NCI-H146 (cell line): ENCODE results near the gene PIKFYVE.
"Not testable (repeated sequence)": the region's sequence is repeated elsewhere in the genome, so short reads cannot be mapped to it uniquely, and the experiment has no call there.

ENCODE experiments used
- DNase-seq: peaks from one replicate; lab custom pipeline; 2025; lab: John Stamatoyannopoulos, UW

PIKFYVE gene, protein sequence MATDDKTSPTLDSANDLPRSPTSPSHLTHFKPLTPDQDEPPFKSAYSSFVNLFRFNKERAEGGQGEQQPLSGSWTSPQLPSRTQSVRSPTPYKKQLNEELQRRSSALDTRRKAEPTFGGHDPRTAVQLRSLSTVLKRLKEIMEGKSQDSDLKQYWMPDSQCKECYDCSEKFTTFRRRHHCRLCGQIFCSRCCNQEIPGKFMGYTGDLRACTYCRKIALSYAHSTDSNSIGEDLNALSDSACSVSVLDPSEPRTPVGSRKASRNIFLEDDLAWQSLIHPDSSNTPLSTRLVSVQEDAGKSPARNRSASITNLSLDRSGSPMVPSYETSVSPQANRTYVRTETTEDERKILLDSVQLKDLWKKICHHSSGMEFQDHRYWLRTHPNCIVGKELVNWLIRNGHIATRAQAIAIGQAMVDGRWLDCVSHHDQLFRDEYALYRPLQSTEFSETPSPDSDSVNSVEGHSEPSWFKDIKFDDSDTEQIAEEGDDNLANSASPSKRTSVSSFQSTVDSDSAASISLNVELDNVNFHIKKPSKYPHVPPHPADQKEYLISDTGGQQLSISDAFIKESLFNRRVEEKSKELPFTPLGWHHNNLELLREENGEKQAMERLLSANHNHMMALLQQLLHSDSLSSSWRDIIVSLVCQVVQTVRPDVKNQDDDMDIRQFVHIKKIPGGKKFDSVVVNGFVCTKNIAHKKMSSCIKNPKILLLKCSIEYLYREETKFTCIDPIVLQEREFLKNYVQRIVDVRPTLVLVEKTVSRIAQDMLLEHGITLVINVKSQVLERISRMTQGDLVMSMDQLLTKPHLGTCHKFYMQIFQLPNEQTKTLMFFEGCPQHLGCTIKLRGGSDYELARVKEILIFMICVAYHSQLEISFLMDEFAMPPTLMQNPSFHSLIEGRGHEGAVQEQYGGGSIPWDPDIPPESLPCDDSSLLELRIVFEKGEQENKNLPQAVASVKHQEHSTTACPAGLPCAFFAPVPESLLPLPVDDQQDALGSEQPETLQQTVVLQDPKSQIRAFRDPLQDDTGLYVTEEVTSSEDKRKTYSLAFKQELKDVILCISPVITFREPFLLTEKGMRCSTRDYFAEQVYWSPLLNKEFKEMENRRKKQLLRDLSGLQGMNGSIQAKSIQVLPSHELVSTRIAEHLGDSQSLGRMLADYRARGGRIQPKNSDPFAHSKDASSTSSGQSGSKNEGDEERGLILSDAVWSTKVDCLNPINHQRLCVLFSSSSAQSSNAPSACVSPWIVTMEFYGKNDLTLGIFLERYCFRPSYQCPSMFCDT (N-terminal part only)

DNA sequence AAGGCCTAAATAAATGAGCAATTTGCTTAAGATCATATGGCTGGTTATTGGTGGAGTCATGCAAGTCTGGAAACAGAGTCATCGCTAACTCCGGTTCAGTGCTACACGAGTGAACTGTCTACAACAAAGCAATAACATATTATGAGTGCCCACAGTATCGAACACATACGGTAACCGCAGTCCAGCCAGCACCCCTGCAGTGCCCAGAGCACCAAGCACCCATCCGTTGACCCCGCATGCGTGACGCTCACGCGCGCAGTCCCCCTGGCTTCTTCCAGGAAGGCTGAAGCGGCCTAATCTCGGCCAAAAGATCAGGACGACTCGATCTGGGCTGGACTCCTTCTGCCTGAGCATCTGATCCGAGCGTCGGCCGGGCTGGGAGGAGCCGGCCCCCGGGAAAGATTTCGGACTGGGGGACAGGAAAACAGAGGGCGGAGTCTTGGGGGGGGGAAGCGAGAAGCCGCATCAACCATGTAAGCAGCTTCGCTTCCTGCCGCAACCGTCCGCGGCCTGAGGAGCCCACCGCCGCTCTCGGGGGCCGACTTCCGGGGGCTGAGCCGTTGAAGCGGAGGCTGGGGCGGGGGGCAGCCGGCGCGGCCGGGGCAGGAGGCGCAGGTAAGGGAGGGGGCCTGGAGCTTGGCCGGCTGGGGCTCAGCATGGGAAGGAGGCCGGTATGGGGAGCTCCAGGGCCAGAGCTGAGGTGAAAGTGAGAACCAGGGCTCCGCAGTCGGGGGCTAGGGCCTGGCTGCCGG is at the start of gene PIKFYVE:
Gene PIKFYVE, plus strand, starts transcription at position 455 of the 752 bp plus-strand sequence. CDS start 5,265 bp downstream, outside the sequence.
- DNase-seq = peak; percentile 95

DNA sequence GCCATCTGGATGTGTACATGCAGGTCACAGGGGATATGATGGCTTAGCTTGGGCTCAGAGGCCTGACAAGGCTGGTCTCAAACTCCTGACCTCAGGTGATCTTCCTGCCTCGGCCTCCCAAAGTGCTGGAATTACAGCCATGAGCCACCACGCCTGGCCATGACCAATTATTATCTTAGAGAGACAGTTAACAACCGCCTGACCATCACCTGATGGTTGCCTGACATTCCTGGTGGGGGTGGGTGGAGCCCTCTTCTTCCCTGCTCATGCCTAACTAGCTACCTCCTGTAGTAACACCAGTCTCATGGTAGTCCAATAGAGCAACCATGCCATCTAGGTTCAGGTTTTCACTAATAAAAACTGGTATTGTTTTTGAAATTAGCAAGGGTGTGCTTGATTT is 44.2 kb upstream of the PIKFYVE start:
- DNase-seq = not testable (repeated sequence)

DNA sequence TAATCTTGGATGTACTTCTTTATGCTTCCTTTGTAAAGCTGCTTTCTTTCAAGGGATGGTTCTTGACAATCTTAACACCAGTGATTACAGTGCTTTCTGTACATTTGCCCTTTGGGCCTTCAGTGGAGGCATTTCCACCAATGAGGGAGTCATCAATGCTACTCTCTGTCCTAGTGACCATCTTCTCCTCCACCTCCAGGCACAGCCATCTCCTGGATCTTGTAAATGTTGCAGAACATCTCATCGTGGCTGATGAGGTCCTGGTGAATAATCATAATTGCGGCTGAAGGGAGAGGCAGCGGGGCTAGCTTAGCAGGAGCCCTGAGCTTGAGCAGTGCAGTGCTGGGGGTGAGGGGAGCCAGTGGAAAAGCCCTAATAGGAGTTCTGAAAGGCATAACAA is 43.7 kb upstream of the PIKFYVE start:
- DNase-seq = no peak

DNA sequence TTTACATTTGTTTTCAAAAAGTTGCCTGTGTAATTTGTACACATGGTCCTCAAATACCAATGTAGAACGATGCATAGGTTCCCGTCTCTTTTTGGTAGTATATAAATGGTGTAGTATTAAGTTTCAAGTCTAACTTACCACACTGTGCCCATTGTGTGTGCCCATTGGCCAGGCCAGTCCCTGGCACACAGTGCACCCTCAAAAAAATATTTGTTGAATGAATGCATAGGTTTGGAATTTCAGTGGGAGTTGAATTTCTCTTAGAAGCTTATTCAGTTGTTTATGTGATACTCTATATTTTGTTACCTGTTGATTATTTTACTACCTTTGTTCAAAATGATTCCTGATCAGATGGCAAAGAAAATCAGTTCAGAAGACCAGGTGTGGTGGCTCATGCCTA is 41.3 kb upstream of the PIKFYVE start:
- no peak for DNase-seq

DNA sequence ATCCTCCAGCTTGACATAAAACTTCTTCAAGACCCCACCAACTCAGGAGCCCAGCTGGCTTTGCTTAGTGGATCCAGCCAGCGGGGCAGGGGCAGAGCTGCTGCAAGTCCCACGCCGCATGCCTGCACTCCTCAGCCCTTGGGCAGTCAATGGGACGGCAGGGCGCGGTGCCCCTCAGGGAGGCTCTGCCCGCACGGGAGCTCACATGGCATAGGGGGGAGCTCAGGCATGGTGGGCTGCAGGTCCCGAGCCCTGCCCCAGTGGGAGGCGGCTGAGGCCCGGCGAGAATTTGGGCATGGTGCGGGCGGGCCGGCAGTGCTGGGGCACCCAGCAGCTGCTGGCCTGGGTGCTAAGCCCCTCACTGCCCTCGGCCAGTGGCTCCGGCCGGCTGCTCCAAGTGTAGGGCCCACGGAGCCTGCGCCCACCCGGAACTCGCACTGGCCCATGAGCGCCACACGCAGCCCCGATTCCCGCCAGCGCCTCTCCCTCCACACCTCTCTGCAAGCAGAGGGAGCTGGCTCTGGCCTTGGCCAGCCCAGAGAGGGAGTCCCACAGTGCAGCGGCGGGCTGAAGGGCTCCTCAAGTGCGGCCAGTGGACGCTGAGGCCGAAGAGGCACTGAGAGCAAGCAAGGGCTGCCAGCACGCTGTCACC is 38.3 kb upstream of the PIKFYVE start:
- DNase-seq = no peak

DNA sequence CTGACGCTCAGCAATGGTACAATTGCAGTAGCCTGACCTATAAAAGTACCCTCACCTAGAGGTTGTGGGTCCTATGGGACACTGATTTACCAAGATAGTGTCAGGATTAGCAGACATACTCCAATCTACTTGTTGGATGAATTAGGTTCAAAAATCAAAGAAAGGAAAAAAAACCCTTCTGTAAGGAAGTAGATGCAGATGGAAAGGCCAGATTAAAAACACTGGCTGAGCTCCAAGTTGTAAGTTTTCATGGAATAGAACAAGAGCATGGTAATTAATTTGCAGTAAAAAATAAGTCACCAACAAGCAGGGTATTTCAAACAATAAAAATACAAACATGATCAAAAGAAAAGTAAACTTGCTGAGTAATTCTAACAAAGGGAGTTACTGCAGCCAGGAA is 37.6 kb upstream of the PIKFYVE start:
- no peak for DNase-seq

DNA sequence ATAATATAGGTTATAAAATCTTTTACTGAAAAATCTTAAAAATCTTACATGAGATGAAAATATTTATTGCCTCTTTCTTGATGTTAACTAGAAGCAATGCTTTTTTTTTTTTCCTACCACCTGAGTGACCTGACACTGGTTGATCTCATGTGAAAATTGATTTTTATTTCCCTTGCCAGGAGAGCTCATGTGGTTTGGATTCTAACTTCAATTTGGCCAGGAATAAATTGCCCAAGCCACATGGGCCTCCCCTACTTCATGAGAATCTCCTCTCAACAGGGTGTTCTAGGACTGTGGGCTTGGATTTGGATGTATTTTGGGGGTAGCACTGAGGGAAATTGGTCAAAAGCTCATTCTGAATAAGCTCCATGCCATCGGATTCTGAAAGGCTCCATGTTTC is 31.3 kb upstream of the PIKFYVE start:
- DNase-seq = no peak

DNA sequence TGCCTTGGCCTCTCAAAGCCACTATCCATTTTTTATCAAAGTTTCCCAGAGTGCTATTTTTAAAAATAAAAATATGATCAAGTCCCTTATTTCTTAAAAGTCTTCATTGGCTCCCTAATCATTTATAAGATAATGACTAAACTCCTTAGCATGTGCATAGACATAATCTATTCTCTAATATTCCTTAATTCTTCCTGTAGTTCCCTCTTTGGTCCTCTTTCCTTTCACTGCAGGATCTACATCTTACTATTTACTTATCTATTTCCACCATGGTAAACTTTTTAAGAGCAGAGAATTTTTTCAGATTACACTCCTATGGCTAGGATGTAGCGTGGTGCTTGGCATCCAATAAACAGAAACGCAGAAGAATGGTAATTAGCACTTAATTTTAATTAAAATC is 30.2 kb upstream of the PIKFYVE start:
- DNase-seq = no peak

DNA sequence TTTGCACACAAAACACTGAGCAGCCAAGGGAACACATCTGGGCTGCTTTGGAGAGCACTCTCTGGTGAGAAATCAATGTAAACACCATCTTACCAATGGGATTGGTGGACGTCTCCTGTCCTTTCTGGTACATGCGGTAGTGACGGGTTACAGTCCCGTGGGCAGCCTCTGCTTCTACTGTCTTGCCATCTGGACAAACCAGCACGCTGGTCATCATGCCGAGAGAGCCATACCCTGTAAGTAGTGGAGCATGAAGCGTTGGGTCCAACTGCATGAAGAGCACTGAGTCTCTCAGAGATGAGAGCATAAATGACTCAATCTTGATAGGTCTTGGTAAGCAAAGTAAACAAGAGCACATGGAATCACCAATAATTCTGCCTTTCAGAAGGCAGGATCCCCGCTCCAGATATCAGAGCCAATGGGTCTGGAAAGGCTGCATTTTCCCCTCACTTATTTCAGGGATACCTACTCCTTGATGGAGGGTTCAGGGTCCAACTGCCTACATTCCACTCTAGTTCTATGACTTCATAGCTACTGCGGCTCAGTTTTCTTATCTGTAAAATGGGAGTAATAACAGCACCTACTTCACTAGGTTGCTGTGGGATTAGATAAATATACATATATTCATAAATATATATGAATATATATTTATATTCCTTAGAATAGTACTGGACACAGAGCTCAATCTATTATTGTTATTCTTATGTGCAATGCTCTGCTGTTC is 26.1 kb upstream of the PIKFYVE start:
- no peak for DNase-seq

DNA sequence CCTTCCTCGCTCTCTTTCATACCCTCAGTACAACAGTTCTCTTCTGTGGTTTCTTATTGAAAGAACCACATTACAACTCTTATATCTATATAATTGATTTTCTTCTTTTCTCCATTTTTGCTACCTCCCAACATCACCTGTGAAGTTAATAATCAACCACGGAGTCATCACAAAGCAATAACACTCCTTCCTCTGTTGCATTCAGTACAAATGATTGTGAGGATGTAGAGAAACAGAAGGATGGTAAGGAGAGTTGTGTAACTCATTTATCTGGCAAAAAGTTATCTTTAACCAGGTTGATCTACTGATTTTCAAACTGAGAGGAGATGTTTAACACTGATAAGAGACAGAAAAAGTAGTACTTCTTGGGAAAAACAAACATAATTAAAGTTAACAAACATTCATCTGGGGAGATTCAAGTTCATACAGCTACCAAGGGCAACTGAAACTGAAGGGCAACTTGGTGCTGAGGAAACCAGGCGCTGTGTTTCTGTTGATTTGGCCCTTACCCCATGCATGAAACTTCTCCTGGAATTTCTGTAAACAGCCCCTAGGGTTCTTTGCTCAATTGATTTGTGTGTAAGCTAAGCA is 25.3 kb upstream of the PIKFYVE start:
- no peak for DNase-seq

DNA sequence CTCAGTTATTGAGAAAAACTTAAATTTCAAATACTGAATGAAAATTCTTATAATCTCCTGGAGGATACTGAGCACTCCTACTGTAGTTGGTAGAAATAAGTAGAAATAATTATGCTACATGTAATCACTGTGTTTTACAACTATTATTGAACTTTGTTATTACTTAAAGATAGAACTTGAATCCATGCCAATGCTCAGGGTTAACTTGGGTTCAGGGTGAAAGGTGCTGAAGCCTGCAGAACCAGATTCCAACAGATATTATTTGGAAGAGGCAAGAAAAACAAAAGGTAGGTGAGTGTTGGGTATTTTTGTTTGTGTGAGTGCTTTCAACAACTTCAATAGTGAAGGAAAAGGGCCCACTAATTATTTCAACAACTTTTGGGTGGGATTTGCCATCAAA is 21.6 kb upstream of the PIKFYVE start:
- DNase-seq = no peak

DNA sequence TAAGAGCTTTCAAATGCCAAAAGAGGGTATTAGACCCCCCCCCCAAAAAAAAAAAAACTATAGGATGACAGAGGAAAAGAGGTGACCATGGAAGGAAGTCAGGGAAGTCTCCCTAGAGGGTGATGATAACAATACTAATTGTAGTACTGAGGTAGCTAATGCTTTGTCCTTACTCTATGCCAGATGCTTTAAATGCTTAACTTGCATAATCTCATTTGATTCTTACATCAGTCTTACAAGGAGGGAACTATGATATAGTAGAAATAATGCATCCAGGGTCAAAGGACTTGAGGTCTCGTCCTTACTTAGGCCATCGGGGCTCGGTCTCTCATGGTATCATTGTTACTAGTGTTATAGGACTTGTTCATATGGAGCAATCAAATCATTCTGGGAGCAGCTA is 20.3 kb upstream of the PIKFYVE start:
- DNase-seq = no peak

DNA sequence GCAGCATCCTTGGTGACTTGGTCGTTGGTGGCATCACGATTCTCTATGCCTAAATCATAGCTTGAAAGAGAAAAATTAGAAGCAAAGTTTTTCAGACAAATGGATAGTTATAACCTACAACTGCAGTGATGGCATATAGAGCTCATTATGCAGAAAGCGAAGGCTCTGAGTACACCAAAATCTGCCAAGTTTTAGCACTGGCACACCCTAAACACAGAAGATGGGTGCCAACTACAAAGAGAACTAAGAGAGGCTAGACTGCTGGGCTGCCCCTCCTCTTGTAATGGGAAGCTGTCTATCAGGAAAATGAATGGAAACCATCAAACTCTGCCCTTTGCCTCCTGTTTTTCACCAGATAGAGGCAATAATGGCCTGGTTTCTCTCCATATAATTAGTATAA is 17.5 kb upstream of the PIKFYVE start:
- DNase-seq = no peak

DNA sequence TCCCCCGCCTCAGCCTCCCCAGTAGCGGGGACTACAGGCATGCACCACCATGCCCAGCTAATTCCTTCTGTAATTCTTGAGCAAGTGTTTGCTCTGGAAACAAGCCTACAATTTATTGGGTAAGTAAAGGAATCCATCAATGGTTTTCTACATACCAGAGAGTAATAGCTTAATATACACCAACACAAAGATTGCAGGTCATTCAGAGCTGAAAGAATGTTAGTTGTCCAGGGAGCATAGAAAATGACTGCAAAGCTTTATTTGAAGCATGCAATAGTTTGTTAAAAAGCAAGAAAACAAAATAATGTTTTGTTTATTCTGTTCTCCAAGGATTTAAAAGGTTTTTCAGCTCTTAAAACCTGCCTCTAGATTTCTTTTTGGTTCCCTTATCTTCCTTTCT is 16.8 kb upstream of the PIKFYVE start:
- DNase-seq = no peak

DNA sequence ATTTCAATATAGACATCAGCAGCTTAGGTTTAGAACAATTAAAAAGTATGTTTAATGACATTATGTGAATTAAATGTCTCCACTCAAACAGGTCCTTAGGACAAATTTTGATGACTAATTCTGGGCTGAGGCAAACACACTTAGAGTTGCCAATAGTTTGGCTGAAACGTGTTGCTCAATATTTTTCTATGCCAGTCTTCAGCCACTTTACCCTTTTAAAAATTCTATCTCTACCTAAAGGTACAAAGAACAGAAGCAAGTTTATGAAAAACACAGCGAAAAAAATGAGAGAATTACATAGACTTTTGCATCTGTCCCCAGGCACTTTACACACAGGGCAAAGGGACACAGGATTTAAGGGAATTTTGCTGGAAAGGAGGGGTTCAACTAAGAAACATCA is 15.7 kb upstream of the PIKFYVE start:
- DNase-seq = no peak

DNA sequence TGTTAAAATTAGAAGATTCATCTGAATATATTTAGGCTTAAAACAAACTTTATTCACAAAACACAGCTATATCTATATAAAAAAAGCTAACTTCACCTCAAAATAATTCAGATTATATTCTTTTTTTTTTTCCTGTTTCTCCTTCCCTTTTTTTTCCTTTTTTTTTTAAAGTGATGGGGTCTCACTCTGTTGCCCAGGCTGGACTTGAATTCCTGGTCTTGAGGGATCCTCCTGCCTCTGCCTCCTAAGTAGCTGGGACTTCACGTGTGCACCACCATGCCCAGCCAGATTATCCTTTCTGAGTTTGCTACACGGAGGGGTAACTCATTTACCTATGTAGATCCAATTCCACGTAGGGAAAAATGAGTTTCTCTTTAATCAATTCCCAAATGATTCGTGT is 15.0 kb upstream of the PIKFYVE start:
- DNase-seq = no peak

DNA sequence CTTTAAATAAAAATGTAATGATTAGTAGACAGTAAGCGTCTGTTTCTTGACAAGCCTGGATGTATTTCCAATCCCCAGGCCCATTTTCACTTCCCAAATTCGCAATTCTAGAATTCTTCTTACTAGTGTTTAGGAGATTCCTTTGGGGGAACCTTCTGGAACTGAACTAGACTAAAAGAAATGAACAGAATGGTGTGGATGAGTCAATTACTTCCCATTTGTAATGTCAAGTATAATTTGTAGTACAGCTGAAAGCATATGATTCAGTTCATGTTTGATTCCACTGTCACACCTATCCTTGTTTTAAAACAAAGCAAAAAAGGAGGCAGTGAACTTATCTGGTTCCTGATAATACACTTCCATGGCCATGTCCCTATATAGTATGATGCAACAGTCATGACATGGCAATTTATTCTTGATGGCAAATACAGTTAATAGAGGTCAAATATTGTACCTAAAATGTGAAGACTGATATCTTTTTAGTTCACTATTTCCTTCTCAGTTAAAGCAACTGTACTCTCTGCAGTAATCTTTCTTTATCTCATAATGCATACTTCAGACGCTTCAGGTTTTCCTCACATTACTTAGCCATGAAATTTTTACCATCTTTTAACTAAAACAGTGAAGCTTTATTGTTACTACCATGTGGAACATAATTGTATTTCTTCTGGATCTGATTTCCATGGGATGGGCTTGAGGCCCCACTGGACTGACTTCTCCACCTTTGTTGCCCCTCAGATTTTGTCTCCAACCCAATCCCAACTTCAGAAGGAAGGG is 13.2 kb upstream of the PIKFYVE start:
- no peak for DNase-seq

DNA sequence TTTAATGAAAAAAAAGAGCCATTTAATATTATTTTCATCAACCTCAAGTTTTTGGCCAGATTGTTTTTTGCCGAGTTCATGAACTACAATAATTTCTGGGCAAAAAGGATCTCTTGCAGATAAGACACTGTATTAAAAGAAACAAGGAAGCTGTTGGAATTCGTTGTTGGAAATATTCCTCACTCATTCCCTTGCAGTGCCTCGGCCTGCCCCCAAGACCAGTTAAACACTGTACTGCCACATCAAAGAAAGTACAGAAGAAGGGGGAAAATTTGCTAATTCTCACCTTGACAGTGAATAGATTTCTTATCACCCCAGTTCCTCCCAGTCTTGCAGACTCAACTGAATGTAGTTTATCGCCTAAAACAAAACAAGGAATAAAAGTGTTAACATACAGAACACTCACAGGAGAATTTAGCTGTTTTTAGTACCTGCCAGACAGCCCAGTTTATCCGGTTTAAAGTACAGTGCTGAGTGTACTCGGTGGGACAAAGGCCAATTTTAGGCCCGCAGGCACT is 12.4 kb upstream of the PIKFYVE start:
- no peak for DNase-seq
